Gastrocnemius medialis (tissue), 4 donors: ENCODE measurements around the gene SRP9. TPM values are rescaled to one million over a fixed set of nuclear protein-coding genes. Genes with fewer than 3 reads are reported as not detected.
"Not testable (repeated sequence)": the region's sequence is repeated elsewhere in the genome, so short reads cannot be mapped to it uniquely, and the experiment has no call there.

Experiments used
- ATAC-seq, 2 donors: fragments of 150-250 bp; one replicate each; pipeline ENCODE4 v1.9.1; 2016
- DNase-seq, 2 donors: peaks; one replicate each; pipeline ENCODE4 v3.0.0-alpha.2; 2019
- H3K27ac ChIP-seq, 4 donors: fragments of 200-600 bp; sonication (generic); 1 replicate in 1 of 4; 2 replicates in 3 of 4; pipeline ENCODE4 v1.5.1; 2016 to 2018; ENCODE audit warnings: mild to moderate bottlenecking in 2 of 4, moderate library complexity in 1 of 4
- H3K27me3 ChIP-seq, 3 donors: fragments of 200-600 bp; sonication (generic) in 2 of 3; 1 replicate in 1 of 3; 2 replicates in 2 of 3; pipeline versions ENCODE4 v1.5.1 to v1.6.0; 2016 to 2019; ENCODE audit warnings: mild to moderate bottlenecking in 1 of 3, moderate library complexity in 1 of 3
- H3K36me3 ChIP-seq, 2 donors: fragments of 200-600 bp; sonication (generic) in 1 of 2; one replicate each; pipeline ENCODE4 v1.5.1; 2017 to 2018
- H3K4me1 ChIP-seq, 2 donors: fragments of 200-600 bp; sonication (generic) in 1 of 2; one replicate each; pipeline ENCODE4 v1.5.1; 2016 to 2017; ENCODE audit warnings: mild to moderate bottlenecking in 2 of 2
- H3K4me3 ChIP-seq, 4 donors: fragments of 200-600 bp; sonication (generic) in 3 of 4; 1 replicate in 1 of 4; 2 replicates in 3 of 4; pipeline ENCODE4 v1.5.1; 2016 to 2019; ENCODE audit warnings: mild to moderate bottlenecking in 2 of 4
- H3K9me3 ChIP-seq, 3 donors: fragments of 200-600 bp; sonication (generic) in 2 of 3; 1 replicate in 1 of 3; 2 replicates in 2 of 3; pipeline ENCODE4 v1.5.1; 2016 to 2019
- CTCF ChIP-seq, 5 experiments: fragments of 450-650 bp in 3 of 5; fragments of 200-600 bp in 2 of 5; sonication (generic) in 2 of 5; IDR thresholded peaks in 4 of 5; conservative IDR thresholded peaks in 1 of 5; 1 replicate in 4 of 5; 2 replicates in 1 of 5; pipeline ENCODE4 v1.5.1; 2016 to 2019; ENCODE audit warnings: antibody characterized with exemption in 5 of 5, mild to moderate bottlenecking in 3 of 5, moderate library complexity in 3 of 5
- POLR2A ChIP-seq, 2 donors: fragments of 450-650 bp; IDR thresholded peaks; one replicate each; pipeline ENCODE4 v1.6.1; 2017; ENCODE audit warnings: antibody characterized with exemption in 2 of 2, mild to moderate bottlenecking in 2 of 2, moderate library complexity in 2 of 2
- in situ Hi-C, 4 donors: fragments of 200-750 bp; cut with MboI; loops; one replicate each; pipeline versions ENCODE4 v1.15.0 to v1.8.0; 2017; ENCODE audit warnings: low sequenced_read_pairs in 4 of 4
- intact Hi-C: fragments of 100-400 bp; cut with DNase I; formaldehyde crosslinking; loops from one replicate; pipeline ENCODE4 v1.15.1; 2023; ENCODE audit warnings: low total_unique reads
- total RNA-seq, 4 donors: library from RNA; depleted of rRNA; stranded (reverse); fragments of >200 nt; gene quantifications; one replicate each; pipeline versions ENCODE4 v1.1.0 to v1.2.3, GENCODE V29; 2016

Gene SRP9
- total RNA-seq, 4 donors from 2014 or later = 182 to 207 (median 198) TPM

DNA sequence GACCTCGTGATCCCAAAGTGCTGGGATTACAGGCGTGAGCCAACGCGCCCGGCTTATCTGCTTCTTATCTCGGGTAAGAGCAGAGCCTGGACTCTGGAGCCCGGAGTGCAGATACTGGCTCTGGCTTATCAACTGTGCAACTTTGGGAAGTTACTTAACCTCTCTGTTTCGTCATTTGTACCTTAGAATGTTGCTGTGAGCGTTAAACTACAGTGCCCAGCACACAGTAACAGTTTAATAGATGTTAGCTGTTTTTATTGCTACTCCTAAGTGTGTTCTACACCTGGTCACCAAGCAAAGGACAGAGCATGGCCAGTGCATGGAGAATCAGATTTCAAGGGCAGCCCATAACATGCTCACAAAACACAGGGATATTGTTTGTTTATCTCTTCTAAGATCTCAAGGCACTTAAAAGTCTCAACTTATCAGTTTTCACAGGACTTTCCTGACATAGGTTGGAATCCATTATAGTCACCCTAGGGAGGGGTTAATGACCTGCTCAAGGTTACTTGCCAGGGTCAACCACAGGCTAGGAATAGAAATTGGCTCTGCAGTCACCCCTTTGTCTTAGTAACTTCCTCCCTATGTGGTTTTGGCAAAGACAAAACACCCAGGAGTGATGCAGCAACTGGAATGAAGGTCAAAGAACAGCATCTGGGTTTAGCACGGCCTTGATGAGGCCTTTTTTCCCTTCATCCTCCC lies 22.5 kb upstream of the SRP9 start:
- no peak for DNase-seq
- H3K4me1 ChIP-seq = peaks cover 25% of the 10 kb centered on the region in 2 donors

DNA sequence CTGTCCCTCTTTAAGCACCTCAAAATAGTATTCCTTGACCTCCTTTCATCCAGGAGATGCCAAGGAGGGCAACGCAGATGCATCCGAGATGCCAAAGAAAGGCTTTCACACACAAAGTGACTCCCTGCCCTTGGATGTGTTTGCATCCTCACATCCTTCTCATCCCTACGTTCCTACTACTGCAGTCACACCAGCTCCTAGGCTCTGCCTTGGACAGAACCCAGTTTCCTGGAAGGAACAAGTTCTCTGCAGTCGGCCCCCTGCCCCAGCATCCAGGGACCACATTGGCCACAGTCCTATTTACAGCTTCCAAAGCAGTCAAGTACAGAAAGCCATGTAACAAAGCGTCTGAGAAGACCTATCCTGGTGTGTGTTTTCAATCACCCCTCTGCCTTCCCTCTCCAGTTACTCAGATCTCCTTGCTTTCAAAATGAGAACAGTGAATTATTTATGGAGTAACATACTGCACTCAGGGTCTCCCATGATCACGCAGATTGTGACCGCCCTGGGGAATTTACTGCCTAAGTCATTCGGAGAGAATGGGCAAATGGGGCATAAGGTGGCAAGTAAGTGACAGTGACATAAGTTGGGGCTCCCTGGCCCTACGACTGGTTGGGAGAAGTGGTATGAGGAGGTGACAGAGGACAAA lies 21.8 kb upstream of the SRP9 start:
- Histone ChIP-seq H3K27me3 (no peaks in the 10 kb centered on the region), H3K27ac (peak overlapping the region; percentile 55 to 74 (median 62)), H3K4me1 (peaks cover 18% of the 10 kb centered on the region in 2 donors), H3K4me3 (no peak overlapping the region), H3K9me3 (no peaks in the 10 kb centered on the region), H3K36me3 (no peaks in the 10 kb centered on the region)
- ATAC-seq (no peak), DNase-seq (no peak)
- intact Hi-C loops = no loop called here
- in situ Hi-C loops = no loop called here
- TF ChIP-seq POLR2A (IDR thresholded peaks at IDR 0.05) (no peak), CTCF (IDR thresholded peaks at IDR 0.05 in 4 of 5, conservative IDR thresholded peaks at IDR 0.05 in 1 of 5) (no peak)

More for the DNA sequence above, 22.5 kb upstream of the SRP9 start:
- Histone ChIP-seq H3K27me3 (no peaks in the 10 kb centered on the region), H3K4me3 (no peak overlapping the region), H3K36me3 (no peaks in the 10 kb centered on the region), H3K9me3 (no peaks in the 10 kb centered on the region), H3K27ac (peak overlapping the region; percentile 55 to 74 (median 62))
- intact Hi-C loops = no loop called here
- in situ Hi-C loops = no loop called here
- peak; percentile 67 to 71 for ATAC-seq
- TF ChIP-seq CTCF (IDR thresholded peaks at IDR 0.05 in 4 of 5, conservative IDR thresholded peaks at IDR 0.05 in 1 of 5) (no peak), POLR2A (IDR thresholded peaks at IDR 0.05) (no peak)

DNA sequence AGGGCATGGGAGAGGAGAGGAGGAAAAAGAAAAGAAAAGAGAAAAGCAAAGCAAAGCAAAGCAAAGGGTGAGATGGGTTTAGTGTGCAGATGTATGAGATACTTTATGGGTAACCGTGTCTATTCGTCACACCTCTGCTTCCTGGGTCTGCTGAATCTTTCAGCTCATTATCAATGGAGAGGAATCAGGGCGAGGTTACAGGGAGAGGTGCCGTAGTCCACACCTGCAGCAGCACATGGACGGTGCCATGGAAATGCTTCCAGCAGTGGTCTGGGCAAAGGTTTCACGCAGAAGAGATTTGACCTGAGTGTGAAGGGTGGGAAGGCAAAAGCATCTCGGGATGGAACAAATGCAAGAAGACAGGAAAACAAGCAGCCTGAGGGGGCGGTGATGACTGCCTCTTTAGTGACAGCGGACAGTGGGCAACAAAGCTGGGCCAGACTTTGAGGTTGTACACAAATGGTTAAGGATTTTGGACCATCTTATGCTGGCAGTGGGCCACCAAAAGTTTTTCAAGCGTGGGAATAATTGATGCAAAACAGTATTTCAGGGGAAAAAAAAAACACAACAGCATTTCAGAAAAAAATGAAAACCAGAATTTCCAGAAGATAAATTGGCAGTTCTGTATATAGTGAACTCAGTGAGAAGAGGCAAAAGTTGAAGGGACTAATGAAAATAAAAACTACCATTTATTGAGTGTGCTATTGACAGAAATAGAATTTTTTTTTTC lies 19.5 kb upstream of the SRP9 start:
- Histone ChIP-seq H3K27me3 (no peaks in the 10 kb centered on the region), H3K36me3 (no peaks in the 10 kb centered on the region), H3K4me1 (peaks cover 13 to 14% of the 10 kb centered on the region in 2 donors), H3K9me3 (no peaks in the 10 kb centered on the region), H3K27ac (no peak overlapping the region), H3K4me3 (no peak overlapping the region)
- intact Hi-C loops = no loop called here
- ATAC-seq = no peak
- TF ChIP-seq CTCF (IDR thresholded peaks at IDR 0.05 in 4 of 5, conservative IDR thresholded peaks at IDR 0.05 in 1 of 5) = no peak
- no peak for TF ChIP-seq POLR2A (IDR thresholded peaks at IDR 0.05)
- DNase-seq = no peak
- in situ Hi-C loops = no loop called here

- intact Hi-C loops = not testable (repeated sequence)
These were observed 17.7 kb upstream of the SRP9 start for GRCh38 chr1:225759972-225760371.

DNA sequence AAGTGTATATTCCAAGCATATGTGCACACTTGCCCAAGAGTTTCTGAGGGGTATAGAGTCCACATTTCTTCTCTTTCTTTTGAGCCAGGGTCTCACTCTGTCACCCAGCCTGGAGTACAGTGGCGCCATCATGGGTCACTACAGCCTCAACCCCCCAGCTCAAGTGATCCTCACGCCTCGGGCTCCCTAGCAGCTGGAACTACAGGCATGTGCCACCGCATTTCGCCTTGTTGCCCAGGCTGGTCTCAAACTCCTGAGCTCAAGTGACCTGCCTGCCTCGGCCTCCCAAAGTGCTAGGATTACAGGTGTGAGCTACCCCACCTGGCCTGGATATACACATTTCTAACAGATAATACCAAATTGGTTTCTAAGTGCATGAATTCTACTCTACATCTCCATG lies 17.1 kb upstream of the SRP9 start:
- no peak for TF ChIP-seq CTCF (IDR thresholded peaks at IDR 0.05 in 4 of 5, conservative IDR thresholded peaks at IDR 0.05 in 1 of 5)
- no peak for TF ChIP-seq POLR2A (IDR thresholded peaks at IDR 0.05)
- H3K36me3 ChIP-seq = no peaks in the 10 kb centered on the region
- intact Hi-C loops = no loop called here
- DNase-seq (no peak), ATAC-seq (no peak)
- no peak overlapping the region for H3K27ac ChIP-seq
- in situ Hi-C loops = loop anchor here in 2 of 4 donors (10.0 kb wide), 2 partner anchors 106 to 276 kb away; partner anchors contain the start of gene ENAH (in 1 of the 2)
- H3K27me3 ChIP-seq = no peaks in the 10 kb centered on the region
- H3K4me1 ChIP-seq = peaks cover 15 to 19% of the 10 kb centered on the region in 2 donors
- H3K9me3 ChIP-seq = no peaks in the 10 kb centered on the region
- no peak overlapping the region for H3K4me3 ChIP-seq

More at GRCh38 chr1:225759972-225760371, 17.7 kb upstream of the SRP9 start:
- not testable (repeated sequence) for H3K36me3 ChIP-seq, H3K4me3 ChIP-seq, H3K9me3 ChIP-seq, H3K27ac ChIP-seq, ATAC-seq, DNase-seq, H3K27me3 ChIP-seq
- H3K4me1 ChIP-seq = peaks cover 21 to 22% of the 10 kb centered on the region in 2 donors
- in situ Hi-C loops = loop anchor here in 2 of 4 donors (10.0 kb wide), 2 partner anchors 105 to 275 kb away; partner anchors contain the start of gene ENAH (in 1 of the 2)

GRCh38 chr1:225761395-225761794 lies 16.2 kb upstream of the SRP9 start:
- H3K4me3 ChIP-seq, H3K27ac ChIP-seq, ATAC-seq, H3K36me3 ChIP-seq, DNase-seq, H3K9me3 ChIP-seq, intact Hi-C loops, H3K27me3 ChIP-seq: not testable (repeated sequence)
- H3K4me1 ChIP-seq = peaks cover 13 to 17% of the 10 kb centered on the region in 2 donors
- in situ Hi-C loops = loop anchor here in 2 of 4 donors (10.0 kb wide), 2 partner anchors 107 to 277 kb away; partner anchors contain the start of gene ENAH (in 1 of the 2)
